NCI-H460 (cell line): Measurements from ENCODE around the gene ERBB4. TPM values are rescaled to one million over a fixed set of nuclear protein-coding genes. Genes with fewer than 3 reads are reported as not detected.
"Not testable (repeated sequence)": the region's sequence is repeated elsewhere in the genome, so short reads cannot be mapped to it uniquely, and the experiment has no call there.

Source experiments
- DNase-seq: peaks from one replicate; pipeline ENCODE4 v3.0.0-alpha.2; 2016; ENCODE audit warnings: low read depth; ENCODE audit errors: extremely low read depth
- total RNA-seq: library from RNA; depleted of rRNA; stranded (reverse); fragments of >200 nt; shearing (Covaris generic); gene quantifications from 2 replicates; pipeline ENCODE4 v1.2.3, GENCODE V29; 2014

The ERBB4 gene
- total RNA-seq, 1 experiment from 2014 or later: 0.32 TPM

DNA sequence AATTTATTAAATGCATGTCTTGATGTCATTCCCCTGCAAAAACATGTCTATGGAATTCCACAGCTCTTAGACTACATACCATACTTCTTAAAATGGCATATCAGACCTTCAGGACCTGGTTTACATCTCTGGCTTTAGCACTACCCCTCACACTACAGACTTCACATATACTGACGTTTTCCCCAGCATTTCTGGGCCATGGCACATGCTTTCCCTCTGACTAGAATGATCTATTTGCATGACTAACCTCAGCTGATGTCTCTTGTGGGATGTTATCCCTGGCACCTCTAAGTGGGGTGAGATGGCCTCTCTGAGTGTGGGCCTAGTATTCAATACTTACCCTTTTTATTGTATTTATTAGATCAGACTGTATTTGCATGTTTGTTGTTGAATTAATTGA is 381.6 kb downstream of the ERBB4 start:
- DNase-seq: no peak

DNA sequence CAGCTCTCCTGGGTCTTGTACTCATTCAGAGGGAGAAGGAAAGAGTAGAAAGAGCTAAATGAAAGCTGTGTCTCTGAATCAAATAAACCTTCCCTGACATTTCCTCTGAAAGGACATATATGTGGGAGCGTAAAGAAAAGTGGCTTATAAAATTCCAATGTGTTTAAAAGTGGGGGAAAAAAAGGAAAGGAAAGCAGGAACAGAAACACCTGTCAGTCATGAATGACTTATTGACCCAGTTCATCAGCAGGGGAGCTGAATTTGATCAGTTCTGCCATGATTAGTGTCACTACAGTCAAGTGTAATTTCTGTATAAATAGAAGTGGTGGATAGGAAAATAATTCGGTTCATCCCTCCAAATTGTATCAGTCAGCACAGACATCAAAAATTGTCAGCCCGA is 382.5 kb downstream of the ERBB4 start:
- no peak for DNase-seq

DNA sequence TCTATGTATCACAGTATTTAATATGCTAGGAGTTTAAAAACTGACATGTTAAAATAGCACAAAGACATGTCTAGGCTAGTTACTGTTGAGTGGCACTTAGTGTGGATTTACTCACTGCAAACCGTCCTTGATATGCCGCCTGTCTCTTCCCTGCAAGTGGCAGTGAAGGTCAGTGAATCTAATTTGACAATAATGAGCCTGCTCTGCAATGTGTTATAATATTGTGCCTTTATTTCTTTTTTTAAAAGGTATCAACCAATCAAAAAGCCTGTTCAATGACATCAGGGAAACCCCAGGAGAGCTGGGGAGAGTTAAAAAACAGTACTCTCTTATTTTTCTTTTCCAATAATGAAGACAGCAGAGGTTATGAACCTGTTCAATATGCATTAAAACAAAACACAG is 384.1 kb downstream of the ERBB4 start:
- DNase-seq: no peak

DNA sequence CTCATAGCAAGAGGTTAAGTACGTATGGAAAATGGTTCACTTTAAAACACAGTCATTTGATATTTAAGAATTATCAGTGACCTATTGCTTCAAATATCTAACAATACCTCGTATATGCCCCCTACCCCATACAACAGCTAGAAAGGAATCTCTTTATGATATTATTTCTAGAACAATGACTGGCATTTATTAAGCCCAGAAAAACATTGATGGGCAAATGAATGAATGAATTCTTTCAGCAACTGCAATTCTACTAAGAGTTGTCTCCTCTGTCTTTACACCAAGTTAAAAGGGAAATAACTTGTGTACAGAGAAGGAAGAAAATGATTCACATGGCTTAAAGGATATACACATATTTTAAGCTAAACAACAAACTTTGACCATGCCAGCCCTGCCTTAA is 384.7 kb downstream of the ERBB4 start:
- DNase-seq: no peak

DNA sequence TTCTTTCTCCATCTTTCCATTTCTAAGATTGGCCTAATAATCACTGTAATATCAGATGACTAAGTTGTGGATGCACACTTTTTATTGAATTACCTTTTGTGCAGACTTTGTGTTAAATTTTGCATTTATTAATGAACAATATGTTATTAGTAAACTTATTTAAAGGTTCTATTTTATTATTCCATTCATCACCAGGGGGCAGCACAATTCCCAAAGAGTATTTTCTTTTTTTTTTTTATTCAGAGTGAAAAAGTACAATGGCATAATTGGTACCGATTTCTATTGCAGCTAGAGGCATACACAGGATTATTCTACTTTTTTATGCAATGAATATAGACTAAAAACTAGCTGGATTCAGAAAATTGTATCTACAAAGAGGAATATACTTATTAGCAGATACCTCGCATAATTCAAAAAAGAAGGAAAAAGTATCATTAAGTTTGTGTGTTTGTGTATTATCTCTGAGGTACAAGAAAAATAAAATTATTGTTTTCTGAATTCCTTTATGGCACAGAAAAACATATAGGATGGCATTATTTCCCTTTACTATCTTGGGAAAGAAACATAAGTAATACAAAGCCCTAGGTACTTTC is 390.6 kb downstream of the ERBB4 start:
- peak; percentile 19 for DNase-seq

DNA sequence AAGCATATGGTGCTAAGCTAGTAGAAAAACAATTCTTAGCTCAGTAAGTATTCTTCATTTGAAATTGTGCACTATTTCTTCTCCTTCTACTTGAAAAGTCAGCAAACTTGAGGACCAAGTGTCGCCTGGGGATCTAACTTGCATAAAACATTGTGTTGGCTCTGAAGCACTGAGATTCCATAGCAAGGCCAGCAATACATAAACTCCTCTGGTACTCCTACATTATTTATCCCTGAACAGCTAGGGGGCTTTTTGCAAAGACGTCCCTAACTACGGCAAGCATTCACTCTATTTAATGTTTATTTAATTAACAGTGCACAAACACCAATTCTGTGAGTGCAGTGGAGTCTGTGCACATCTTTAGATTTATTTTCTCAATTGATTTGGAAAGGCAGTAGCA is 392.2 kb downstream of the ERBB4 start:
- no peak for DNase-seq

DNA sequence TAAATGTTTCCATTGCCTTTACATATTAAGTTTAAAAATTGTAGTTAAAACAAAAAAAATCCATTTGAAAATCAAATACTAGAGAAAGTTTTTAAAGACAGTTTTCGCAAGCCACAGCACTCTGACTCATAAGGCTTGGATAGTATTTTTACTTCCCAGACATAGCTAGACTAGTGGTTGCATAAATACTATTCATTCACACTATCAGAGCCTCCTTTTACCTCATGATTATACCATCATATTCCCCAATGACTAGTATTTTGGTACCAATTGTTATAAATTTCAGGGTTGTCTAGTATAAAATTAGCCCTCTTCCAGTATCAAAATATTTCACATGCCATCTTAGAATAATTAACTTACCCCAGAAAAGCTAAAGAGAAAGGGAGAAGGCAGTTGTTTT is 393.5 kb downstream of the ERBB4 start:
- DNase-seq: no peak

DNA sequence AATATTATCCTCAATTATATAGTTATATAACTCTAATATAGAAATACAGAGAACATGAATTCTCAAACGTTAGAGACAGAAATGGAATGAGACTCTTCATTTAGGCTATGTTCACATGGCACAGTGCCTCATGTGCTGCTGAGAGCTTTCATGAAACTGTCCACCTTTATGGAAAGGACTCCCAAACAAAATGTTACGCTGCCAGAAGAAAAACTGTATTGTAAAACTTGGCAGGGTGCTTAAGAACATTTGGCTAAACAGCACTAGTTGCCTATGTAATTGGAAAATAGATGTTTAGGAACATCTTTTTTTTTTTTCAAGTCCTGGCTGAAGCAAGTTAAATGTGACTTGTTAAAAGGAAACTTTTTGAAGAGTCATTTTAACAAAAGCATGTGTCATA is 396.0 kb downstream of the ERBB4 start:
- DNase-seq: no peak

DNA sequence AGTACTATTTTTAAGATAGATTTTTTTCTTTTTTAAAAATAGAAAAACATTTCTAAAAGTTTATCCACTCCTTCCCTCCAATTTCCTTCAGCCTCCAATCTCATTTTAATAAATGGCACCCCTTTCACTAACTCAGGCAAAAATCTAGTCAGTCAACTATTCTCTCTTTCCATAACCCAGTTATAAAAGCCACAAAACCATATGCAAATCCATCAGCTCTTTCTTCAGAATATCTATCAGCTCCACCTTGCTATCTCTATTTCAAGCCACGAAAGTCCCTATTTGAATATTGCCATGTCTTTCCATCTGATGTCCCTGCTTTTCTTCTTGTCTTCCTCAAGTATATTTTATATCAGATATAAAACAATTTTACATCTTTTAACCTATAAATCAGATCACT is 397.1 kb downstream of the ERBB4 start:
- DNase-seq: no peak

DNA sequence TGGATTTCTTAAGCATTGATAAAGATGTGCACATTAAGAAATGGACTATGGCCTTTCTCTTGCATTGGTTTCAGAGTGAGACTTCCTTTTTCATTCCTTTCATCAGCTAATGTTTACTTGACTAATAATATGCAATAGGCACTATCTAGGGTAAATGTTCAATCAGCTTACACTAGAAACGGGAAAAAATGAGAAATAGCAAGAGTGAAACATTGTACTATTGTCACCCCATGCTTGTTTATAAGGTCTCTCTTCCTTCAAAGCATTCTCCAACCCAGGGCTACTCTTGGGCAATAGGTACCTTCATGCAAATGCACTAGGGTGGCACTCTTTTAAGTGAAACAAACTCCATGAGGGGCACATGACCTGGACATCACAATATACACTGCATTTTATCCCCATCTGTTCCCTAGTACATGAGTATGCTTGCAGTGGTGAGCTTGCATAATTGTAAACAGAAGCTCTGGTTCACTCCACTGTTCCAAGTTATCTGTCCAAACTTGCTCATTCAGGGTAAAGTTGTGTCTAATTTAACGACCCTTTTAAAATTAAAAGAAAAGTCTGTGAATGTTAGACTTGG is 402.3 kb downstream of the ERBB4 start:
- no peak for DNase-seq

DNA sequence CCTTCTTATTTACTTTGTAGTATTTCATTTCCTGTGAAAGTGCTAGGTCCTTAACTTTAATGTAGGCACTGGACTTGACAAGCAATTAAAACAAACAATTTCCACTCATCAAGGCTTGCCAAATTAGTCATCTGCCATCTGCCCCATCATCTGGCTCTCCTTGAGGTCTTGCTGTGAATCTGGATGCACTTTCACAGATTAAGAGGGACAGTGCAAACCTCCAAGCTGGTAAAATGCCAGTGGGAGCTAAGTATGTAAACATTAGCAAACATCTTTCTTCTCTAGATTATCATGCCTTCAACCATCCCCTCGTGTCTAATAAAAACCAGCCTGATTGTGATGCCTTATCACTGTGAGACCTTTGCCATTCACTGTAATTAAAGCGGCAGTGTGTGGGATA is 402.9 kb downstream of the ERBB4 start:
- DNase-seq: no peak

DNA sequence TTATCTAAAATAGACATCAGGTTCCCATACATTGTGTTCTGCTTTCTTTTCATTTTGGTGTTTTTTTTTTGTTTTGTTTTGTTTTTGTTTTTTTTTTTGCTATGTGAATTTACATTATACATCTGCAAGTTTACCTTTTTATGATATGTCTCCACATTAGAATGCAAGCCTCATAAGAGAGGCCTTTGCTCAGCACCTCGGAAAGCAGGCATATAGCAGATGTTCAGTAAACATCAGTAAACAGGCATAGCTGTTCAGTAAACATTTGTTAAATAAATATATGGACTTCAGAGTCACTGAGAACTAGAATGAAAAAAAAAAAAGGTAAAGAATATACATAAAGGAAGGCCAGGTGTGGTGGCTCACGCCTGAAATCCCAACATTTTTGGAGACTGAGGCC is 405.3 kb downstream of the ERBB4 start:
- no peak for DNase-seq

DNA sequence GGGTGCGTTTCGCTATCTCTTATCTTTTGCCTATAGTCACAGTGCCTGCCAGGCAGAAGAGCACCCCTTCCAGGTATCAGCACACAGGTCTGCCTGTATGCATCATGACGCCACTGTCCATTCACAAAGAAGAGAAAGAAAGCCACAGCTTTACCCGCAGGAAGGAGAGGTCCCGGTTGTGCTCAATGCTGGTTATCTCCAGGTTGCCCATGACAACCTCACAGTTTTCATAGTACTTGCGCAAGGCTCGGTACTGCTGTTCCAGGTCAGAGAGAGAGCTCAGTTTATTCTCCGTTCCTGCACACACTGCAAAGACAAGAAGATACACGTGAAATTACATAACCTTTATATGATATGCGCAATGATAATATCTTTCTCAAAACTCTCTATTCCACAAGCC is 414.0 kb downstream of the ERBB4 start:
- DNase-seq: peak; percentile 18

DNA sequence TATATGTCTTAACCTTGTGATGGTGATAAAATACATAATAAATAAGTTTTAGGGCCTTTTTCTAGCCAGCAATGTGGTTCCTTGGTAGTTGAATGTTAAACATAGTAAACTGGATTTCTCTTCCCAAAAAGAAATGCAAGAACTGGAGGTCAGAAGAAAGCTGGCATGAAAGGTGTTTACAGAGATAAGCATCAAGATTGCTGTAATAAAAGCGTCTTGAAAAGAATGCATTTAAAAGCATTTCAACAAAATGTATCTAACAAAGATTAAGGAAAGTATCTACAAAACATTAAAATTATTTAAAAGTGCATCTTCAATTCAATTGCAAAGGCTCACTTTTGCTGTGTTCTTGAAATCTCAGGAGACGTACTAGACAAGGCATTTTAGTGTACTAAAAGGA is 419.0 kb downstream of the ERBB4 start:
- no peak for DNase-seq

DNA sequence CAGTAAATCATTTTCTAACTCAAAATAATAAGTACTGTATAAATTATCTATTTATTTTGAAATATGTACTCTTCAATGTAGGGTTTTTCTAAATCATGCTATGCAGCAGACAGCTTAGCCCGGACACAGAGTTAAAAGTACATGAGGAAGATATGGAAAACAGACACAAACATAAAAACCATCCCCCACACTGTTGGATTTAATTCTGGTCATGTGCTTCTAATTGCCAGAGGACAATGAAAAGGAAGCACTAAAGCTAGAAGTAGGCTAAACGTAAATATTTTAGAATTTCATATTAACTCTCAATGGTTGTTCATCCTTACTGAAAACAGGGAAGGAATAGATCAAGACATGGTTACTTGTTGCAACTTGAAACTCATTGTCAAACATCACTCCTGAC is 420.7 kb downstream of the ERBB4 start:
- no peak for DNase-seq

DNA sequence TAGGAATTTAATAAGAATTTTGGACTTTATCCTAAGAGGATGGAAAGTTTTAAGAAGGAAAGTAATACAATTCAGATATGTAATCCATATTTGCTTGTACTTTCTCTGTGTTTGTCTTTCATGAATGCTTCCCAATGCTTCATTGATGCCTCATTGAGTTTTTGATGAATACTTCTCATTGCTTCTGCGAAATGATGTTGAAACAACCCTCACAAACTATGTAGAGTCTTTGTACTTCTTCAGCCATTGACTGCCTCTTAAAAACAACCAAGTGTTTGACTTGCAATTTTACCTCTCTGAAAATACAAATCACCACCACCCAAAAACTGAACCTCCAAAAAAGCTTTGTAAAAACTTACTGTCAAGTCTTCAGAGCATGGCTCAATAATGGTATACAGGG is 424.1 kb downstream of the ERBB4 start:
- no peak for DNase-seq

DNA sequence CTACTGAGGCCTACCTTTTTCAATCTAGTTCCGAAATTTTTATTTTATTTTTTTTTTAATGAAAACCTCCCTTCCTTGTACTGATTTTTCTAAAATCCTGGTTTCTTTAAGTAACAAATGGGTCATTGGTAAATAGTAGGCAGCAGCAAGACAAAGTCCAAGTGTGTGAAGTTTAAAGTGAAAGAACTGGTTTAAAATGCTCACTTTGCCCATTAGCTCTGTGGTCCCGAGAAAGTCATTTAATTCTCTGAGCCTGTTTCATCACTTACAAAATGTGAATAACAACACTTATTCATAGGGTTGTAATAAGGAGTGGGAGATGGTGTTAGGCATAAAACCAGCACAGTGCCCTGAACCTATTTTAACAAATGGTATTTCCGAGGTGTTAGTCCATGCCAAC is 426.2 kb downstream of the ERBB4 start:
- no peak for DNase-seq

DNA sequence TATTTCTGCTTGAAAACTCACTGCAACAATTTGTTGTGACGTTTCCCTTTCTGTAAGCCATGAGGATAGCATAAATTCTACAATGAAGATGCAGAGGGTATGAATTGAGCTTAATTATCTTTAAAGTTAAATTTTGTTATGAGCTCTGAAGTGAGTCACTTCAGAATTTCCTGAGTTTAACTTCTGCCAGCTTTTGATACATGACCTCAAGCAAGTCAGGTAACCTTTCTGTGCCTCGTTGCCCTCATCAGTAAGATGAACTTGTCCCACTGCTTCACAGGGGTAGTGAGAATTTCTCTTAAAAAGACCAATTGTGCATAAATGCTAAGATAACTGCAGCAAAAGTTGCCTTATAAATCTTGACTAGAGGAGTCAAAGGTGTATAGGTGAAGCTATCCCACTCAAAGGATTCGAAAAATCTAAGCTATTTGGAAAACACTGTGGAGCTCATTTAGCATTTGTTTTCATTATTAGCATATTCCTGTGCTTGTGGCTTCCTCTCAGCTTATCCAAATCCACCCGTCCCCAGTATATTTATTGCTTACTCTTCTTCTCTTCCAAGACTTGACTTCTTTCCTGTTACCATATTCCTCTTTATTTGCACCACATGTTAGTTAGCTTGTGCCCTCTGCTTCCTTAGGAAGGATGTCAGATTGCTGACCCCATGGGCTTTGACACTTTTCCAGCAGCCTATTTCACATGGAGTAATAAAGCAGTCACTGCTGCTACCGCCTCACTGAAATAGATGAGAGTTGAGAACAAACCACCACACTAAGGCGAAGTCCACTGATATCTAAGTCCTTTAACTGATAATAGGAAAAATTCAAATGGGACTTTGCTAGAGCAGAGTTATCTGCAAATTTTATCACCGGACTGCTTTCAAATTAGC is 428.6 kb downstream of the ERBB4 start:
- DNase-seq: no peak

DNA sequence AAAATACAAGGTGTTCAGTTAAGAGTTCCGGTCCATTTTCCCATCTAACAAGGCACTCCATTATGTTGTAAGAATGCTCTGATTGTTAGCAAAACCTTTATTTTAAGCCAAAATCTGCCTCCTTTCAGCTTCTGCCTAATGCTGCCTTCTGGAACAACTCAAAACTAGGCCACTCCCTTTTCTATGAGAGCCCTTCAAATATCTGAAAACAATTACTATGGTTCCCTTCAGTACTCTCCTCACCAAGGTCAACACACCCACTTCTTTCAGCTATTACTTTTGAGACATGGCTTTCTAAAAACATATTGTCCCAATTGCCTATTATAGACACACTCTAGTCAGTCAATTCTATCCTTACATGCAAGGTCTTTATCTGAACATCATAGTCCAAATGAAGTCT is 429.4 kb downstream of the ERBB4 start:
- no peak for DNase-seq

DNA sequence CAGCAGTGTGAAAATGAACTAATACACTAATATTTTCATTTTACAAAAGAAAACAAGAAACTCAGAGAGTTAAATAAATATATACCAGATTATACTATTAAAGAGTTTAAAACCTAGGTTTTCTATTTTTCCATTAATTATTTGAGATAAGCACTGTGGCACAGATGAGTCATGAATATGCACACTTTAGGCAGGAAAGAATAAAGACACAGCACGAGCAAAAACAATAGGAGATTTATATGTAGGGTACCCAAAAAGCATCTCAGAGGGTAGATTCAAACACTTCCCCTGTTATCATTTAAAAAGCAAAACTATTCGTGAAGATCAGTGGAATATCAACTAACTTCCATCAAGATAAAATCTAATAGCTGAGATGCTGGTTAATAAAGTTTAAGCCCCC is 430.6 kb downstream of the ERBB4 start:
- no peak for DNase-seq

DNA sequence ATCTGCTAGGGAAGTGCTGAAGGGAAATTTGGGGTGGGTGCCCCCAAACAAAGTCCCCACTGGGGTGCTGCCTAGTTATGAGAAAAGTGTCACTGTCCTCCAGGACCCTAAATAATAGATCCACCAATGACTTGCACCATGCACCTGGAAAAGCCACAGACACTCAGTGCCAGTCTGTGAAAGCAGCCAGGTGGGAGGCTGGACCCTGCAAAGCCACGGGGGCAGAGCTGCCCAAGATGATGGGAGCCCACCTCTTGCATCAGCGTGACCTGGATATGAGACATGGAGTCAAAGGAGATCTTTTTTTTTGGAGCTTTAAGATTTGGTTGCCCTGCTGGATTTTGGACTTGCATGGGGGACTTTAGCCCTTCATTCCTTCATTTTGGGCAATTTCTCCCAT is 431.6 kb downstream of the ERBB4 start:
- no peak for DNase-seq

DNA sequence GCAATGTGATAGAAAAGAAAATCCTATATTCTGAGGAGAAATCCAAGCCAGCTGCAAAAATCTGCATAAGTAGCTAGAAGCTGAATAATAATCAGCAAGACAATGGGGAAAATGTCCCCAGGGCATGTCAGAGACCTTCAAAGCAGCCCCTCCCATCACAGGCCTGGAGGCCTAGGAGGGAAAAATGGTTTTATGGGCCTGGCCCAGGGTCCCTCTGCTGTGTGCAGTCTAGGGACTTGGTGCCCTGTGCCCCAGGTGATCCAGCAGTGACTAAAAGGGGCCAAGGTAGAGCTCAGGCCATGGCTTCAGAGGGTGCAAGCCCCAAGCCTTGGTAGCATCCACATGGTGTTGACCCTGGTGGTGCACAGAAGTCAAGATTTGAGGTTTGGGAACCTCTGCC is 432.1 kb downstream of the ERBB4 start:
- DNase-seq: not testable (repeated sequence)
